Measurements from ENCODE around the gene KIF21B.
"Not testable (repeated sequence)": the region's sequence is repeated elsewhere in the genome, so short reads cannot be mapped to it uniquely, and the experiment has no call there.

The KIF21B gene

DNA sequence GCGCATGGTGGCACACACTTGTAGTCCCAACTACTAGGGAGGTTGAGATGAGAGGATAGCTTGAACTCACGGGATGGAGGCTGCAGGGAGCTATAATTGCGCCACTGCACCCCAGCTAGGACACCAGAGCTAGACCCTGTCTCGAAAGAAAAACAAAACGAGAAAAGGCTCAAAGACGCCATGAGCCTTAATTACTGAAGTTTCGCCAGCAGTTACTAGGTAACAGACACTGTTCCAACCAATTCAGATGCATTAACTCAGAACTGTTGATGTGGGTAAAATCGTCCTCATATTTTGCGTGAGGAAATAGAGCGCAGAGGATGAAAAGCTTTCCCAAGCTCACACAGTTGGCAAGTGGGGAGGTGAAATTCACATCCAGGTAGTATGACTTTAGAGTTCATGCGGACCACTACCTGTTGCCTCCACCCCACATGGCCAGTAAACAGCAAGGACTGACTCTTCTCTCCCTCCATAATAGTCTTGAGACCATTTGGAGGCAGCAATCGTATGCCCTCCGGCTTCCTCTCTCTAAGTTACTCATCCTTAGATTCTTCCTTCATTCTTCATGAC is 88.8 kb downstream of the KIF21B start:
- no peak overlapping the region for H3K4me3 ChIP-seq (ENCODE audit: low read depth, low read length)

DNA sequence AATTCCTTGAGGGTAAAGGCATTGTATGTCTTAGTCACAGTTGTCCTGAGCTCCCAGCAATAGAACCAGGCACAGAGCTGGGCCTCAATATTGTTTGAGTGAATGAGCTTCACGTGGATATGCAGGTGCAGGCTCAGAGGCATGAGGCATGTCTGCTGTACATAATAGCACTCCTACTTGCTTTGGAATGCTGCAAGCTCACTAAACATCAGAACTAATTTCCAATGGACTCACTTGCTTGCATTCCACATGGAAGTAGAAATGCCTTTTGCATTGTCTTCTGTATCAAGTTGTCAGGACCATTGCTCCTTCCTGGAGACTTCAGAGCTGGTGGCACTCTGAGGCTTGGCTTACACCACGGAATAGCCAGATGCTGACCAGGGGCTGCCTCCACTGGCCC is 91.7 kb downstream of the KIF21B start:
- no peak for DNase-seq (ENCODE audit: low read depth)
- H3K4me3 ChIP-seq (ENCODE audit: low read depth, low read length): no peak overlapping the region
- TF ChIP-seq, protein P1, sequence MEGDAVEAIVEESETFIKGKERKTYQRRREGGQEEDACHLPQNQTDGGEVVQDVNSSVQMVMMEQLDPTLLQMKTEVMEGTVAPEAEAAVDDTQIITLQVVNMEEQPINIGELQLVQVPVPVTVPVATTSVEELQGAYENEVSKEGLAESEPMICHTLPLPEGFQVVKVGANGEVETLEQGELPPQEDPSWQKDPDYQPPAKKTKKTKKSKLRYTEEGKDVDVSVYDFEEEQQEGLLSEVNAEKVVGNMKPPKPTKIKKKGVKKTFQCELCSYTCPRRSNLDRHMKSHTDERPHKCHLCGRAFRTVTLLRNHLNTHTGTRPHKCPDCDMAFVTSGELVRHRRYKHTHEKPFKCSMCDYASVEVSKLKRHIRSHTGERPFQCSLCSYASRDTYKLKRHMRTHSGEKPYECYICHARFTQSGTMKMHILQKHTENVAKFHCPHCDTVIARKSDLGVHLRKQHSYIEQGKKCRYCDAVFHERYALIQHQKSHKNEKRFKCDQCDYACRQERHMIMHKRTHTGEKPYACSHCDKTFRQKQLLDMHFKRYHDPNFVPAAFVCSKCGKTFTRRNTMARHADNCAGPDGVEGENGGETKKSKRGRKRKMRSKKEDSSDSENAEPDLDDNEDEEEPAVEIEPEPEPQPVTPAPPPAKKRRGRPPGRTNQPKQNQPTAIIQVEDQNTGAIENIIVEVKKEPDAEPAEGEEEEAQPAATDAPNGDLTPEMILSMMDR (IDR thresholded peaks at IDR 0.05; ENCODE audit: insufficient read depth, low read depth, low read length, missing control alignments): no peak

More for the DNA sequence above, 88.8 kb downstream of the KIF21B start:
- TF ChIP-seq, protein P1 (IDR thresholded peaks at IDR 0.05; ENCODE audit: insufficient read depth, low read depth, low read length, missing control alignments): no peak
- DNase-seq (ENCODE audit: low read depth): no peak

DNA sequence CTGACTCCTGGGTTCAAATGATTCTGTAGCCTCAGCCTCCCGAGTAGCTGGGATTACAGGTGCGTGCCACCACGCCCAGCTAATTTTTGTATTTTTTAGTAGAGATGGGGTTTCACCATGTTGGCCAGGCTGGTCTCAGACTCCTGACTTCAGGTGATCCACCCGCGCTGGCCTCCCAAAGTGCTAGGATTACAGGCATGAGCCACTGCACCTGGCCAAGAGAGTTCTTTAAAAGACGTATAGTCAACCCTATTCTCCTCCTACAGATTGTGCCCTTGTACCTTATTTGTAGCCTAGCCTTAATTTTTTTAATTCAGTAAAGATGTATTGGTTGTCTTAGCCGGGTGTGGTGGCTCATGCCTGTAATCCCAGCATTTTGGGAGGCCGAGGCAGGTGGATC is 93.2 kb downstream of the KIF21B start:
- not testable (repeated sequence) for DNase-seq (ENCODE audit: low read depth); H3K4me3 ChIP-seq (ENCODE audit: low read depth, low read length)

DNA sequence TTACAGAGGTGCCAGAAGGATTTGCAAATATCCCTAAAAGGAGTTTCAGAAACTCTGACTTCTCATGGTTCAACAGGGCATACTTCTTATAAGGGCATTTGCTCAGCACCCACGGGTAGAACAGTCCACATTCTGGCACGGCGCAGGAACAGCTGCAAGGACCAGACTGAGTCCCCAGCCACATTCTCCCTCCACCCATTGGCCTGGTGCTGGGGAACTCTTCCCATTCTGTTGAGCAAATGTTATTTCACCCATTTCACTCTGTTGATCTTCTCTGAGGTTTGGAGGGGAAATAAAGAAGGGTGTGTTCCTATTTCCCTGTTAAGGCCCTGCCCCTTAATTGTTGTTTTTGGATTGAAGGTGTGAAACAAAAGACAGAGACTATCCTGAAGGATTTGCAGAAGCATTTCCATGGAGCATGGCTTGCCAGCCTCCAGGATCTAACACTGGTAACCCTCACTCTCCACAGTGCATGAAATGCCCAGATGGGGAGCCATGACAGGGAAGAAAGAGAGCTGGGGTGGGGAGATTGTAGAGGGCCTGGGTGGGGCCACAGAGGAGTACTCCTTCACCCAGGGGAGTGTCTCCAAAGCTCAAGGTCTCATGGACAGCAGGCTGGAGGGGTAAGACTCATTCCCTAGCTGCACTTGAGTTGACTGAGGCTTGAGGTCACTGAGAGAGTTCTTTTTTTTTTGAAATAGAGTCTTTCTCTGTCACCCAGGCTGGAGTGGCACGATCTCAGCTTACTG is 93.8 kb downstream of the KIF21B start:
- H3K4me3 ChIP-seq (ENCODE audit: low read depth, low read length): no peak overlapping the region
- DNase-seq (ENCODE audit: low read depth): no peak
- TF ChIP-seq, protein P1 (IDR thresholded peaks at IDR 0.05; ENCODE audit: insufficient read depth, low read depth, low read length, missing control alignments): no peak

DNA sequence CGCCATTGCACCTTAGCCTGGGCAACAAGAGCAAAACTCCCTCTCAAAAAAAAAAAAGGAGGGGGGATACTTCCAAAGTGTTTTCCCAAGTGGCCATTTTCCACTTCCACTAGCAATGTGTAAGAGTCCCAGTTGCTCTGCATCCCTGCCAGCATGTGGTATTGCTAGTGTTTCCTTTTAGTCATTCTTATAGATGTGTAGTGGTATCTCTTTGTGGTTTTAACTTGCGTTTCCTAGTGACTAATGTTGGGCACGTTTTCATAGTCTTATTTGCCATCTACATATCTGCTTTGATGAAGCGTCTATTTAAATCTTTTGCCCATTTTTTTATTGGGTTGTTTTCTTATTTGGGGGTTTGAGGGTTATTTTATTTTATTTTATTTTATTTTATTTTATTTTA is 97.7 kb downstream of the KIF21B start:
- TF ChIP-seq, protein P1 (IDR thresholded peaks at IDR 0.05; ENCODE audit: insufficient read depth, low read depth, low read length, missing control alignments): no peak
- H3K4me3 ChIP-seq (ENCODE audit: low read depth, low read length): no peak overlapping the region
- DNase-seq (ENCODE audit: low read depth): no peak

DNA sequence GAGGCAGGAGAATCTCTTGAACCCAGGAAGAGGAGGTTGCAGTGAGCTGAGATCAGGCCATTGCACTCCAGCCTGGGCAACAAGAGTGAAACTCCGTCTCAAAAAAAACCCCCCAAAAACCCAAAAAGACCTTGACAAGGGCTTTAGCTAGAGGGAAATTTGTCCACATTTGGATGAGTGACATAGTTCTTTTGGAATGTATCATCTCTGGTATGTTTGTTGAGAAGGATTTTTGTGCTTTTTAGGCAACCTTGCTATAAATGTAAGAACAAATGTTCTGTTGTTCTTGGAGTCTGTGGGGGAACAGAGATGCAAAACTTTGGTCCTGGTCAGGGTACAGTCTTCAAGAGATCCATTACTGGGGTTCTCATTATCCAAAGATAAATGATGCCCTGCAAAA is 99.9 kb downstream of the KIF21B start:
- DNase-seq (ENCODE audit: low read depth): no peak
- H3K4me3 ChIP-seq (ENCODE audit: low read depth, low read length): no peak overlapping the region
- TF ChIP-seq, protein P1 (IDR thresholded peaks at IDR 0.05; ENCODE audit: insufficient read depth, low read depth, low read length, missing control alignments): no peak

DNA sequence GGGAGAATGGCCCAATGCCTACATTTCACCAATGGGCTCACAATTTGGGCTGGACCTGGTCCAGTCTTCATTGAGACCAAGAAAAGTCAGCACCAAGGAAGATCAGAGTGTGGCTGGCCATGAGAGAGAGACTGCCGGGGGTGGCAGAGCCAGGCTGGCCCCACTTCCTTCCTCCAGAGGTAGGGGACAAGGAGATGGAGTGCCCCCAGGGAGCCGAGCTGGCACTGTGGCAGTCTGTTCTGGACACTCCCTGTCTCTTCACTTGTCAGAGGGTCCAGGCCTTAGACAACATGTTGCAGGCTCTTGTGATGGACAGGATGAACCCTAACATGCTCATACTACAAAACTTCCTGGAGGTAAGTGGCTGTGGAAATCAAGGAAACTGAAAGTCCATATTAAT is 101.1 kb downstream of the KIF21B start:
- no peak overlapping the region for H3K4me3 ChIP-seq (ENCODE audit: low read depth, low read length)
- DNase-seq (ENCODE audit: low read depth): no peak
- TF ChIP-seq, protein P1 (IDR thresholded peaks at IDR 0.05; ENCODE audit: insufficient read depth, low read depth, low read length, missing control alignments): no peak

All from GM12865 (cell line).